SK-N-SH treated with all-trans-retinoic acid at 6 μM for 48 hours (cell line): ENCODE data around the gene SOCS1.

Experiments used
- ATAC-seq: fragments of 200-7000 bp; cut with Tn5 transposase; 3 replicates; pipeline ENCODE4 v1.9.1; 2020; ENCODE audit warnings: mild to moderate bottlenecking, moderate library complexity
- ARNTL ChIP-seq: fragments of 450-650 bp; formaldehyde crosslinking; IDR thresholded peaks from 2 replicates; pipeline ENCODE4 v1.5.0; 2020; ENCODE audit warnings: low read depth, mild to moderate bottlenecking, moderate library complexity, borderline replicate concordance
- BACH2 ChIP-seq: fragments of 250-450 bp; sonication (Bioruptor Pico); IDR thresholded peaks from 2 replicates; pipeline ENCODE4 v1.9.0; 2021; ENCODE audit warnings: mild to moderate bottlenecking, borderline replicate concordance
- CREB5 ChIP-seq: fragments of 250-450 bp; sonication (Bioruptor Pico); IDR thresholded peaks from 2 replicates; pipeline ENCODE4 v1.5.1; 2020; ENCODE audit warnings: low read depth, mild to moderate bottlenecking, moderate library complexity
- CSDC2 ChIP-seq: fragments of 250-450 bp; sonication (Bioruptor Pico); IDR thresholded peaks from 2 replicates; pipeline ENCODE4 v1.5.0; 2020; ENCODE audit warnings: mild to moderate bottlenecking, moderate library complexity
- CSRNP3 ChIP-seq: fragments of 250-450 bp; sonication (Bioruptor Pico); IDR thresholded peaks from 2 replicates; pipeline ENCODE4 v1.5.1; 2021; ENCODE audit warnings: mild to moderate bottlenecking, moderate library complexity
- ISL1 ChIP-seq: fragments of 250-450 bp; sonication (Bioruptor Pico); IDR thresholded peaks from 2 replicates; pipeline ENCODE4 v2.1.2; 2022; ENCODE audit warnings: mild to moderate bottlenecking, moderate library complexity
- OSR1 ChIP-seq: fragments of 250-450 bp; sonication (Bioruptor Pico); IDR thresholded peaks from 2 replicates; pipeline ENCODE4 v1.8.0; 2022; ENCODE audit warnings: moderate library complexity, mild to moderate bottlenecking, inconsistent platforms
- PPARA ChIP-seq: fragments of 250-450 bp; sonication (Bioruptor Pico); IDR thresholded peaks from 2 replicates; pipeline ENCODE4 v1.5.0; 2020; ENCODE audit warnings: mild to moderate bottlenecking, borderline replicate concordance
- RARB ChIP-seq: fragments of 250-450 bp; sonication (Bioruptor Pico); IDR thresholded peaks from 2 replicates; pipeline ENCODE4 v1.8.0; 2021; ENCODE audit warnings: mild to moderate bottlenecking, moderate library complexity
- SNAI2 ChIP-seq: fragments of 250-450 bp; sonication (Bioruptor Pico); IDR thresholded peaks from 2 replicates; pipeline ENCODE4 v1.5.0; 2020; ENCODE audit warnings: mild to moderate bottlenecking, moderate library complexity
- TCF4 ChIP-seq: fragments of 250-450 bp; sonication (Bioruptor Pico); IDR thresholded peaks from 2 replicates; pipeline ENCODE4 v1.8.0; 2021; ENCODE audit warnings: mild to moderate bottlenecking, moderate library complexity, borderline replicate concordance
- TOX ChIP-seq: fragments of 250-450 bp; sonication (Bioruptor Pico); IDR thresholded peaks from 2 replicates; pipeline ENCODE4 v1.8.0; 2021; ENCODE audit warnings: mild to moderate bottlenecking, moderate library complexity, borderline replicate concordance
- ZC3H10 ChIP-seq: fragments of 250-450 bp; sonication (Bioruptor Pico); IDR thresholded peaks from 2 replicates; pipeline ENCODE4 v1.5.1; 2021; ENCODE audit warnings: mild to moderate bottlenecking, moderate library complexity
- ZNF70 ChIP-seq: fragments of 450-650 bp; formaldehyde crosslinking; IDR thresholded peaks from 2 replicates; pipeline ENCODE4 v1.5.0; 2020; ENCODE audit warnings: mild to moderate bottlenecking, moderate library complexity
- ZNF8 ChIP-seq: fragments of 450-650 bp; formaldehyde crosslinking; IDR thresholded peaks from 2 replicates; pipeline ENCODE4 v1.5.0; 2020; ENCODE audit warnings: mild to moderate bottlenecking, moderate library complexity
- TF ChIP-seq, protein P1 (sequence below): fragments of 250-450 bp; sonication (Bioruptor Pico); IDR thresholded peaks from 2 replicates; pipeline ENCODE4 v1.8.0; 2021; ENCODE audit warnings: low read depth, mild to moderate bottlenecking, moderate library complexity, borderline replicate concordance
- TF ChIP-seq, protein P2 (sequence below): fragments of 250-450 bp; sonication (Bioruptor Pico); IDR thresholded peaks from 2 replicates; pipeline ENCODE4 v1.8.0; 2020; ENCODE audit warnings: mild to moderate bottlenecking, moderate library complexity, borderline replicate concordance
- TF ChIP-seq, protein P3 (sequence below): fragments of 250-450 bp; sonication (Bioruptor Pico); IDR thresholded peaks from 2 replicates; pipeline ENCODE4 v1.5.0; 2020; ENCODE audit warnings: mild to moderate bottlenecking, moderate library complexity

The SOCS1 gene

DNA sequence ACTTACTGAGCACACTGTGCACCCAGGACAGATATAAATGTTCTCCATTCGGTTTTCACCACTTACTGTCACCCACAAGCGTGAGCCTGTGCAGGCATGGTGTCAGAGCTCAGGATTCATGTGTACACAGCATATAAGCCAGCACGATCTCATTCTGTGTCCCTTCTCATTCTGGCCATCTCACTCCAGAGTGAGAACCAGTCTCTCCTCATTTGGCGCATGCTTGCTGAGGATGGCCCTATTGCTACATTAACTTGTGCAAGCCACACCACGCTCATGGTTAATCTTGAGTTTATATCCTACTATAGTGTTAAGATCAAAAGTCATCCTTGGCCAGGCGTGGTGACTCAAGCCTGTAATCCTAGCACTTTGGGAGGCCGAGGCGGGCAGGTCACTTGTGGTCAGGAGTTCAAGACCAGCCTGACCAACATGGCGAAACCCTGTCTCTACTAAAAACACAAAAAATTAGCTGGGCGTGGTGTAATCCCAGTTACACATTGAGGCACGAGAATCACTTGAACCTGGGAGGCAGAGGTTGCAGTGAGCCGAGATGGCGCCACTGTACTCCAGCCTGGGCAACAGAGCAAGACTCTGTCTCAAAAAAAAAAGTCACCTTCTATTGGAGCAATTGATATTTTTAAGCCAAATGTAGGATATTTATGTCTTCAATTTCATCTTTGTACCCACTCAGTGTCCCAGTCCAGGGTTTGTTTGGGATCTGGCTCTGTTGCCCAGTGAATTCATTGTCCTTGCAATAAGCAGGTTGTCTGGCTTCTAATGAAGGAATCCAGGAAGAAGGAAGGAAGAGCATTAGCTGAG, 20.9 kb downstream of the SOCS1 start (continued):
- no peak for TF ChIP-seq CSRNP3 (CRISPR knock-in tag)

DNA sequence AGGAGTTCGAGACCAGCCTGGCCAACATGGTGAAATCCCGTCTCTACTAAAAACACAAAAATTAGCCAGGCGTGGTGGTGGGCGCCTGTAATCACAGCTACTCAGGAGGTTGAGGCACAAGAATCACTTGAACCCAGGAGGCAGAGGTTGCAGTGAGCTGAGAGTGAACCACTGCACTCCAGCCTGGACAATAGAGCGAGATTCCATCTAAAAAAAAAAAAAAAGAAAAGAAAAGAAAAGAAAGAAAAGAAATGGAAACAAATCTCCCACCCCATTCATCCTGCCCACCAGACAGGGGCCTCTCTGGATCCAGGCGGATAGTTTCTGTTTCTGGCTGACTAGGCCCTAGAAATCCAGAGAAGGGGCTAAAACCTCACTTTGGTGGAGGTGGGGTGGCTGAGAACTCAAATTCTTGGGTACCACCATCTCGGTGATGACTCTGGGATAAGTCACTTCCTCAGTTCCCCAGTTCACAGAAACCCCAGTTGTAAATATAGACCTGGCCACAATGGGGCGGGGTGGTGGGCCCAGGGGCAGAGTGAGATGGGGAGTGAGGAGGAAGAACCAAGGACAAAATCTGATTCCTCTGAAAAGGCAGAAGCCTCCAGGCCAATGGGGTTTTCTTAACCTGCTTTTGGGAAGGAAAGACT, 22.2 kb downstream of the SOCS1 start:
- TF ChIP-seq RARB (CRISPR knock-in tag) (no peak), CSDC2 (CRISPR knock-in tag) (no peak)
- TF ChIP-seq, protein P1, sequence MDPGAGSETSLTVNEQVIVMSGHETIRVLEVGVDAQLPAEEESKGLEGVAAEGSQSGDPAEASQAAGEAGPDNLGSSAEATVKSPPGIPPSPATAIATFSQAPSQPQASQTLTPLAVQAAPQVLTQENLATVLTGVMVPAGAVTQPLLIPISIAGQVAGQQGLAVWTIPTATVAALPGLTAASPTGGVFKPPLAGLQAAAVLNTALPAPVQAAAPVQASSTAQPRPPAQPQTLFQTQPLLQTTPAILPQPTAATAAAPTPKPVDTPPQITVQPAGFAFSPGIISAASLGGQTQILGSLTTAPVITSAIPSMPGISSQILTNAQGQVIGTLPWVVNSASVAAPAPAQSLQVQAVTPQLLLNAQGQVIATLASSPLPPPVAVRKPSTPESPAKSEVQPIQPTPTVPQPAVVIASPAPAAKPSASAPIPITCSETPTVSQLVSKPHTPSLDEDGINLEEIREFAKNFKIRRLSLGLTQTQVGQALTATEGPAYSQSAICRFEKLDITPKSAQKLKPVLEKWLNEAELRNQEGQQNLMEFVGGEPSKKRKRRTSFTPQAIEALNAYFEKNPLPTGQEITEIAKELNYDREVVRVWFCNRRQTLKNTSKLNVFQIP (CRISPR knock-in tag), result no peak
- ATAC-seq, result no peak

GRCh38 chr16:11232852-11233726, 22.9 kb downstream of the SOCS1 start:
- no peak for TF ChIP-seq SNAI2 (CRISPR knock-in tag)
- no peak for TF ChIP-seq ZNF70 (CRISPR knock-in tag)
- TF ChIP-seq PPARA (CRISPR knock-in tag), result no peak
- TF ChIP-seq ZNF8 (CRISPR knock-in tag), result no peak
- no peak for TF ChIP-seq BACH2 (CRISPR knock-in tag)
- TF ChIP-seq ZC3H10 (CRISPR knock-in tag), result no peak
- TF ChIP-seq TOX, result no peak
- no peak for TF ChIP-seq ISL1
- TF ChIP-seq, protein P2, sequence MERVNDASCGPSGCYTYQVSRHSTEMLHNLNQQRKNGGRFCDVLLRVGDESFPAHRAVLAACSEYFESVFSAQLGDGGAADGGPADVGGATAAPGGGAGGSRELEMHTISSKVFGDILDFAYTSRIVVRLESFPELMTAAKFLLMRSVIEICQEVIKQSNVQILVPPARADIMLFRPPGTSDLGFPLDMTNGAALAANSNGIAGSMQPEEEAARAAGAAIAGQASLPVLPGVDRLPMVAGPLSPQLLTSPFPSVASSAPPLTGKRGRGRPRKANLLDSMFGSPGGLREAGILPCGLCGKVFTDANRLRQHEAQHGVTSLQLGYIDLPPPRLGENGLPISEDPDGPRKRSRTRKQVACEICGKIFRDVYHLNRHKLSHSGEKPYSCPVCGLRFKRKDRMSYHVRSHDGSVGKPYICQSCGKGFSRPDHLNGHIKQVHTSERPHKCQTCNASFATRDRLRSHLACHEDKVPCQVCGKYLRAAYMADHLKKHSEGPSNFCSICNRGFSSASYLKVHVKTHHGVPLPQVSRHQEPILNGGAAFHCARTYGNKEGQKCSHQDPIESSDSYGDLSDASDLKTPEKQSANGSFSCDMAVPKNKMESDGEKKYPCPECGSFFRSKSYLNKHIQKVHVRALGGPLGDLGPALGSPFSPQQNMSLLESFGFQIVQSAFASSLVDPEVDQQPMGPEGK (CRISPR knock-in tag), result no peak
- no peak for TF ChIP-seq ARNTL (CRISPR knock-in tag)
- no peak for TF ChIP-seq CSRNP3 (CRISPR knock-in tag)
- TF ChIP-seq TCF4 (CRISPR knock-in tag), result no peak
- TF ChIP-seq OSR1 (CRISPR knock-in tag), result no peak
- no peak for TF ChIP-seq CREB5
- TF ChIP-seq, protein P3, sequence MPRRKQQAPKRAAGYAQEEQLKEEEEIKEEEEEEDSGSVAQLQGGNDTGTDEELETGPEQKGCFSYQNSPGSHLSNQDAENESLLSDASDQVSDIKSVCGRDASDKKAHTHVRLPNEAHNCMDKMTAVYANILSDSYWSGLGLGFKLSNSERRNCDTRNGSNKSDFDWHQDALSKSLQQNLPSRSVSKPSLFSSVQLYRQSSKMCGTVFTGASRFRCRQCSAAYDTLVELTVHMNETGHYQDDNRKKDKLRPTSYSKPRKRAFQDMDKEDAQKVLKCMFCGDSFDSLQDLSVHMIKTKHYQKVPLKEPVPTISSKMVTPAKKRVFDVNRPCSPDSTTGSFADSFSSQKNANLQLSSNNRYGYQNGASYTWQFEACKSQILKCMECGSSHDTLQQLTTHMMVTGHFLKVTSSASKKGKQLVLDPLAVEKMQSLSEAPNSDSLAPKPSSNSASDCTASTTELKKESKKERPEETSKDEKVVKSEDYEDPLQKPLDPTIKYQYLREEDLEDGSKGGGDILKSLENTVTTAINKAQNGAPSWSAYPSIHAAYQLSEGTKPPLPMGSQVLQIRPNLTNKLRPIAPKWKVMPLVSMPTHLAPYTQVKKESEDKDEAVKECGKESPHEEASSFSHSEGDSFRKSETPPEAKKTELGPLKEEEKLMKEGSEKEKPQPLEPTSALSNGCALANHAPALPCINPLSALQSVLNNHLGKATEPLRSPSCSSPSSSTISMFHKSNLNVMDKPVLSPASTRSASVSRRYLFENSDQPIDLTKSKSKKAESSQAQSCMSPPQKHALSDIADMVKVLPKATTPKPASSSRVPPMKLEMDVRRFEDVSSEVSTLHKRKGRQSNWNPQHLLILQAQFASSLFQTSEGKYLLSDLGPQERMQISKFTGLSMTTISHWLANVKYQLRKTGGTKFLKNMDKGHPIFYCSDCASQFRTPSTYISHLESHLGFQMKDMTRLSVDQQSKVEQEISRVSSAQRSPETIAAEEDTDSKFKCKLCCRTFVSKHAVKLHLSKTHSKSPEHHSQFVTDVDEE, result no peak
- ATAC-seq, result peak; percentile 19; the same call in 1 of the 3 replicates
